HUES48 (cell line): ENCODE results near the gene HHIP.

Source experiments
- H3K27ac ChIP-seq: one replicate; pipeline ENCODE4 v1.7.0; 2013; ENCODE audit warnings: low read depth, low read length, inconsistent platforms
- H3K27me3 ChIP-seq: 2 replicates; pipeline ENCODE4 v1.6.1; 2013; ENCODE audit warnings: mild to moderate bottlenecking, low read length; ENCODE audit not compliant: control insufficient read depth, insufficient read depth
- H3K36me3 ChIP-seq: 2 replicates; pipeline ENCODE4 v1.6.1; 2013; ENCODE audit warnings: low read length; ENCODE audit not compliant: control insufficient read depth, insufficient read depth
- H3K4me1 ChIP-seq: 2 replicates; pipeline ENCODE4 v1.6.1; 2013; ENCODE audit warnings: mild to moderate bottlenecking, low read length; ENCODE audit not compliant: control insufficient read depth, insufficient read depth
- H3K4me3 ChIP-seq: 2 replicates; pipeline ENCODE4 v1.5.1; 2013; ENCODE audit warnings: mild to moderate bottlenecking, low read depth, low read length
- H3K9ac ChIP-seq: 2 replicates; pipeline ENCODE4 v1.6.1; 2013; ENCODE audit warnings: mild to moderate bottlenecking, low read depth, low read length, moderate library complexity
- H3K9me3 ChIP-seq: 2 replicates; pipeline ENCODE4 v1.6.1; 2013; ENCODE audit warnings: low read length; ENCODE audit not compliant: control insufficient read depth, insufficient read depth

Gene HHIP

GRCh38 chr4:144723471-144723870 lies 77.5 kb downstream of the HHIP start:
- H3K4me3 ChIP-seq, result no peak overlapping the region

GRCh38 chr4:144729175-144729574 lies 83.2 kb downstream of the HHIP start:
- no peaks in the 10 kb centered on the region for H3K36me3 ChIP-seq
- H3K27me3 ChIP-seq, result no peaks in the 10 kb centered on the region
- H3K9ac ChIP-seq, result no peak overlapping the region
- H3K9me3 ChIP-seq, result no peaks in the 10 kb centered on the region
- no peak overlapping the region for H3K27ac ChIP-seq
- peaks cover 23% of the 10 kb centered on the region for H3K4me1 ChIP-seq
- no peak overlapping the region for H3K4me3 ChIP-seq

More at GRCh38 chr4:144723471-144723870, 77.5 kb downstream of the HHIP start:
- Histone ChIP-seq H3K4me1 (peaks cover 9% of the 10 kb centered on the region), H3K27me3 (no peaks in the 10 kb centered on the region), H3K9ac (no peak overlapping the region), H3K9me3 (no peaks in the 10 kb centered on the region), H3K36me3 (no peaks in the 10 kb centered on the region), H3K27ac (no peak overlapping the region)

GRCh38 chr4:144732584-144733428 lies 86.8 kb downstream of the HHIP start:
- H3K9ac ChIP-seq, result no peak overlapping the region
- peaks cover 33% of the 10 kb centered on the region for H3K4me1 ChIP-seq
- no peak overlapping the region for H3K27ac ChIP-seq
- no peaks in the 10 kb centered on the region for H3K36me3 ChIP-seq
- no peaks in the 10 kb centered on the region for H3K27me3 ChIP-seq
- H3K4me3 ChIP-seq, result no peak overlapping the region
- H3K9me3 ChIP-seq, result no peaks in the 10 kb centered on the region

GRCh38 chr4:144733566-144733965 lies 87.6 kb downstream of the HHIP start:
- Histone ChIP-seq H3K27me3 (no peaks in the 10 kb centered on the region), H3K9ac (no peak overlapping the region), H3K27ac (no peak overlapping the region), H3K9me3 (no peaks in the 10 kb centered on the region), H3K4me1 (peaks cover 33% of the 10 kb centered on the region), H3K36me3 (no peaks in the 10 kb centered on the region), H3K4me3 (no peak overlapping the region)

GRCh38 chr4:144734522-144734921 lies 88.6 kb downstream of the HHIP start:
- Histone ChIP-seq H3K27ac (no peak overlapping the region), H3K4me3 (no peak overlapping the region)

GRCh38 chr4:144738649-144739048 lies 92.7 kb downstream of the HHIP start:
- Histone ChIP-seq H3K9ac (no peak overlapping the region), H3K4me1 (peaks cover 13% of the 10 kb centered on the region), H3K4me3 (no peak overlapping the region), H3K27me3 (no peaks in the 10 kb centered on the region), H3K9me3 (no peaks in the 10 kb centered on the region), H3K27ac (no peak overlapping the region), H3K36me3 (no peaks in the 10 kb centered on the region)

More at GRCh38 chr4:144734522-144734921, 88.6 kb downstream of the HHIP start:
- Histone ChIP-seq H3K9ac (no peak overlapping the region), H3K9me3 (no peaks in the 10 kb centered on the region), H3K4me1 (peaks cover 25% of the 10 kb centered on the region), H3K27me3 (no peaks in the 10 kb centered on the region), H3K36me3 (no peaks in the 10 kb centered on the region)

- Histone ChIP-seq H3K4me3 (no peak overlapping the region), H3K9ac (no peak overlapping the region), H3K27ac (no peak overlapping the region), H3K36me3 (no peaks in the 10 kb centered on the region), H3K4me1 (peaks cover 5% of the 10 kb centered on the region), H3K27me3 (no peaks in the 10 kb centered on the region), H3K9me3 (no peaks in the 10 kb centered on the region)
These were observed 93.6 kb downstream of the HHIP start for GRCh38 chr4:144739511-144740033.

- Histone ChIP-seq H3K27me3 (no peaks in the 10 kb centered on the region), H3K9me3 (no peaks in the 10 kb centered on the region), H3K36me3 (no peaks in the 10 kb centered on the region), H3K27ac (no peak overlapping the region), H3K4me3 (no peak overlapping the region), H3K9ac (no peak overlapping the region), H3K4me1 (no peaks in the 10 kb centered on the region)
These were observed 94.4 kb downstream of the HHIP start for GRCh38 chr4:144740316-144740715.

GRCh38 chr4:144748814-144749555 lies 103.0 kb downstream of the HHIP start:
- H3K27me3 ChIP-seq, result no peaks in the 10 kb centered on the region
- H3K27ac ChIP-seq, result no peak overlapping the region
- H3K36me3 ChIP-seq, result no peaks in the 10 kb centered on the region
- H3K4me3 ChIP-seq, result no peak overlapping the region
- H3K9ac ChIP-seq, result no peak overlapping the region
- no peaks in the 10 kb centered on the region for H3K4me1 ChIP-seq
- H3K9me3 ChIP-seq, result no peaks in the 10 kb centered on the region

- no peaks in the 10 kb centered on the region for H3K27me3 ChIP-seq
- H3K36me3 ChIP-seq, result no peaks in the 10 kb centered on the region
- H3K4me1 ChIP-seq, result 0 out of 2 replicates have a peak, but pooled peaks cover 3% of the 10 kb centered on the region
- no peak overlapping the region for H3K27ac ChIP-seq
- H3K9ac ChIP-seq, result no peak overlapping the region
- no peak overlapping the region for H3K4me3 ChIP-seq
- no peaks in the 10 kb centered on the region for H3K9me3 ChIP-seq
These were observed 104.4 kb downstream of the HHIP start for GRCh38 chr4:144750348-144750747.
